ENCODE measurements around the gene NRG3.

NRG3 gene

DNA sequence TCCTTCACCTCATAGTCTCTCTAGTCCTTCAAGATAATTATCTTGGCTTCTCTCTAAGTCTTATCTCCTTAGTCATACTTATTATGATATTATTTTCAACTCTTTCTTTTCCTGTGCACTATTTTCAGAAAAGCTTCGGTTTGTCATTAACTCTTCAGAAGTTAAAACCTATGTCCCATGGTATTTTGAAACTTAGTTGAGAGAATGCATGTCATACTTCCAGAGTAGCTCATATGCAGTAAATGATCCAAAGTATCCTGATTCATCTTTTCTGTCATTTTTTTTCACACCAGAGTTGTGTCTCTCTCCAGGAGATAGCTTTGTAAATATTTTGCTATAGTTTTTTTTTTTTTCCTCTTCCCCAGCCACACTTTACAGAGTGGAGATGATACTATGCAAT lies 1008.6 kb downstream of the NRG3 start:
- DNase-seq = no peak
- Histone ChIP-seq H3K4me3 (ENCODE audit: low read depth, low read length) (no peak overlapping the region), H3K4me1 (peaks cover 18% of the 10 kb centered on the region), H3K9me3 (no peaks in the 10 kb centered on the region), H3K36me3 (no peaks in the 10 kb centered on the region), H3K27me3 (no peaks in the 10 kb centered on the region)
- TF ChIP-seq, protein P1, sequence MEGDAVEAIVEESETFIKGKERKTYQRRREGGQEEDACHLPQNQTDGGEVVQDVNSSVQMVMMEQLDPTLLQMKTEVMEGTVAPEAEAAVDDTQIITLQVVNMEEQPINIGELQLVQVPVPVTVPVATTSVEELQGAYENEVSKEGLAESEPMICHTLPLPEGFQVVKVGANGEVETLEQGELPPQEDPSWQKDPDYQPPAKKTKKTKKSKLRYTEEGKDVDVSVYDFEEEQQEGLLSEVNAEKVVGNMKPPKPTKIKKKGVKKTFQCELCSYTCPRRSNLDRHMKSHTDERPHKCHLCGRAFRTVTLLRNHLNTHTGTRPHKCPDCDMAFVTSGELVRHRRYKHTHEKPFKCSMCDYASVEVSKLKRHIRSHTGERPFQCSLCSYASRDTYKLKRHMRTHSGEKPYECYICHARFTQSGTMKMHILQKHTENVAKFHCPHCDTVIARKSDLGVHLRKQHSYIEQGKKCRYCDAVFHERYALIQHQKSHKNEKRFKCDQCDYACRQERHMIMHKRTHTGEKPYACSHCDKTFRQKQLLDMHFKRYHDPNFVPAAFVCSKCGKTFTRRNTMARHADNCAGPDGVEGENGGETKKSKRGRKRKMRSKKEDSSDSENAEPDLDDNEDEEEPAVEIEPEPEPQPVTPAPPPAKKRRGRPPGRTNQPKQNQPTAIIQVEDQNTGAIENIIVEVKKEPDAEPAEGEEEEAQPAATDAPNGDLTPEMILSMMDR (IDR thresholded peaks at IDR 0.05; ENCODE audit: low read depth, low read length) = no peak

DNA sequence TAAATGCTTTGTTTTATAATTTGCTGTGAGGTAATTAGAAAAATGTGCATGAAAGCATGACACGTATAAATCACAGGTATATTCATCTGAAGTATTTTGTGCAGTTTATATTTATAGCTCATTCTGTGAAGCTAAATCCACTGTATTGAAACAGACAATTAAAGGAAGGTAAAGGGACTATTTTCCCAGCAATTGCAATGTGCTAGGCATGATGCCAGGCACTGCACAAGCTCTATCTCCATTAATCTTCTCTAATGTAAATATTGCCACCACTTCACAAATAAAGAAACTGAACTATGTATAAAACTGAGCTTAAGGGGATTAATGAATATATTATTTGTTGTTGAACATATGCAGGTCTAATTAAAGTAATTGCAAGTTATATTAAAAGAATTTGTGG lies 1012.5 kb downstream of the NRG3 start:
- Histone ChIP-seq H3K36me3 (no peaks in the 10 kb centered on the region), H3K4me1 (no peaks in the 10 kb centered on the region; the same call in 1 of the 2 replicates), H3K27me3 (no peaks in the 10 kb centered on the region), H3K9me3 (no peaks in the 10 kb centered on the region), H3K4me3 (ENCODE audit: low read depth, low read length) (no peak overlapping the region)
- TF ChIP-seq, protein P1 (IDR thresholded peaks at IDR 0.05; ENCODE audit: low read depth, low read length) = no peak
- no peak for DNase-seq

DNA sequence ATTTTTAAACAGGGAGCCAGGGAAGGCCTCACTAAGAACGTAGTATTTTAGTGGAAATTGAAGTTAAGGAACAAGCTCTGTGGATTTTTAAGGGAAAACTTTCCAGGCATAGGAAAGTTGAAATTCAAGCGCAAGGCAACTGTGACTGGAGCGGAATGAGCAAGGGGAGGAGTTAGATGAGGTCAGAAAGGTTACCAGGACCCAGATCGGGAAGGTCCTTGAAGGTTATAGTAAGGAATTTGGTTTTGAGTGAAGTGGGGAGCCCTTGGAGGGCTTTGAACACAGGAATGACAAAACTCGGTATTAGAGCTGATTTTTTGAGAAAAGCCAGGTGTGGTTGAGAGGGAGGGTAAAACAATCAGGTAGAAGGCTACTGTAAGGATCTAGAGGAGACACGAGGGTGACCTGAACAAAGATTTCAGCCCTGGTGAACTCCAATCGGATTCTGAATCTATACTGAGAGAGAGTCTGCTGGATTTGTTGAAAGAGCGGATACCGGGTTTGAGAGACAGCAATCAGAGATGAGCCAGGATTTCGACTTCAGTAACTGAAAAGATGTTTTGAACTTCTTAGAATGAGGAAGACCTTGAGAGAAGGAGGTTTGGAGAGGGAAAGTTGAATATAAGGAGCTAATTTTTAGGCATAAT lies 1013.9 kb downstream of the NRG3 start:
- H3K27me3 ChIP-seq = no peaks in the 10 kb centered on the region
- TF ChIP-seq, protein P1 (IDR thresholded peaks at IDR 0.05; ENCODE audit: low read depth, low read length) = no peak

GRCh38 chr10:82889728-82890127 lies 1014.7 kb downstream of the NRG3 start:
- Histone ChIP-seq H3K4me1 (no peaks in the 10 kb centered on the region; the same call in 1 of the 2 replicates), H3K36me3 (no peaks in the 10 kb centered on the region), H3K4me3 (ENCODE audit: low read depth, low read length) (no peak overlapping the region), H3K27me3 (no peaks in the 10 kb centered on the region), H3K9me3 (0 out of 2 replicates have a peak, but pooled peaks cover under 1% of the 10 kb centered on the region)
- no peak for DNase-seq
- TF ChIP-seq, protein P1 (IDR thresholded peaks at IDR 0.05; ENCODE audit: low read depth, low read length) = no peak

More for the DNA sequence above, 1013.9 kb downstream of the NRG3 start:
- DNase-seq = no peak
- no peak overlapping the region for H3K4me3 ChIP-seq (ENCODE audit: low read depth, low read length)
- H3K9me3 ChIP-seq = no peaks in the 10 kb centered on the region
- no peaks in the 10 kb centered on the region; the same call in 1 of the 2 replicates for H3K4me1 ChIP-seq
- no peaks in the 10 kb centered on the region for H3K36me3 ChIP-seq

DNA sequence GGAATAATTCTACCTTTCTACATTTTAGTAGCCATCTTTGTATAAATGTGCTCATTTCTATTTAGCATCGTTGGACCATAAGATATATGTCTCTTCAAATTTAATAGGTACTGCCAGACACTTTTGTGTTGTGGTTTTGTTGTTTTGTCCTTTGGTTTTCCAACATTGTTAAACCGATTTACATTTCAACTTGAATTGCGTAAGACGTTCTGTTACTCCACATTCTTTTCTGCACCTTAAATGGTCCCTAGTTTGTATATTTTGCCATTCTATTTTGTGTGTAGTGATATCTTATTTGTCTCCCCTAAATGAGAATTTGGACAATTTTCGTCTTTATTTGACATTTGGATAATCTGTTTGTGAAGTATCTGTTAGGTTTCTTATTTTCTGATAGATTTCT lies 1015.6 kb downstream of the NRG3 start:
- no peak overlapping the region for H3K4me3 ChIP-seq (ENCODE audit: low read depth, low read length)
- H3K36me3 ChIP-seq = no peaks in the 10 kb centered on the region
- no peaks in the 10 kb centered on the region for H3K27me3 ChIP-seq
- H3K4me1 ChIP-seq = peaks cover under 1% of the 10 kb centered on the region; the same call in 1 of the 2 replicates
- TF ChIP-seq, protein P1 (IDR thresholded peaks at IDR 0.05; ENCODE audit: low read depth, low read length) = no peak
- peaks cover 4% of the 10 kb centered on the region; the same call in 1 of the 2 replicates for H3K9me3 ChIP-seq
- no peak for DNase-seq

- H3K4me3 ChIP-seq (ENCODE audit: low read depth, low read length) = no peak overlapping the region
- H3K4me1 ChIP-seq = no peaks in the 10 kb centered on the region
- H3K36me3 ChIP-seq = no peaks in the 10 kb centered on the region
- TF ChIP-seq, protein P1 (IDR thresholded peaks at IDR 0.05; ENCODE audit: low read depth, low read length) = no peak
- H3K9me3 ChIP-seq = no peaks in the 10 kb centered on the region
- H3K27me3 ChIP-seq = no peaks in the 10 kb centered on the region
- no peak for DNase-seq
These were observed 1033.1 kb downstream of the NRG3 start for GRCh38 chr10:82908096-82908495.

All from BE2C (cell line).